Mesenteric fat pad (tissue), 1 donor: Measurements from ENCODE around the gene GMEB2. TPM values are rescaled to one million over a fixed set of nuclear protein-coding genes. Genes with fewer than 3 reads are reported as not detected.
"Not testable (repeated sequence)": the region's sequence is repeated elsewhere in the genome, so short reads cannot be mapped to it uniquely, and the experiment has no call there.

ENCODE experiments used
- DNase-seq: peaks from one replicate; pipeline ENCODE4 v3.0.0-alpha.2; 2020; ENCODE audit warnings: low spot score
- total RNA-seq: library from RNA; stranded (reverse); fragmentation: NEBNext Ultra II Directional; extraction: Animal tissue kit (Norgen Biotek cat#: 25700); gene quantifications from one replicate; pipeline ENCODE4 v1.2.1, GENCODE V29; 2021
- donor health status: DM: yes; HTN: yes; CAD: no.

The GMEB2 gene
- total RNA-seq, 1 donor from 2014 or later = 10.0 TPM

DNA sequence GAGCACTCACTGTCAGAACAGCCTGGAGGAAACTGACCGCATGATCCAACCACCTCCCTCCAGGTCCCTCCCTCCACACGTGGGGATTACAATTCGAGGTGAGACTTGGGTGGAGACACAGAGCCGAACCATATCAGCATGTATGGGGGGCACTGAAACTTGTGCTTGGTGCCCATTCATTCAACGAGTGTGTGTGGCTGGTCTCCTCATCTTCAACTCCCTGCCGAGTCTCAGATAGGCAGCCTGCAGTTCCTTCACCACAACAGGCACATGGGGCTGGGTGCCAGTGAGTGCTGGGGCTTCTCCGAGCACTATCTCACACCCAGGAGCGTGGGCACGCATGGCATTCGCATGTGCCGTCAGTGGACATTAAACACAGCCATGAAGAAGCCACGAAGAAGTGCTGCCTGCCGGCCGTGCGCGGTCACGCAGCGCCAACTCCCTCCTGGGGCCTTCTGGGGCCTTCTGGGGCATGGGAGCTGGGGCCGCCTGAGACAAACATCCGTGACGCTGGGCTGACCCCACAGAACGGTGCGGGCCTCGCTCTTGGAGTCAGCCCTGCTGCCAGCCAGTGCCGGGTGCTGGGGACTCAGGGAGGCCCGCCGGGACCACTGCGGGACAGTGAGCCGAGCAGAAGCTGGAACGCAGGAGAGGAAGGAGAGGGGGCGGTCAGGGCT is 30.5 kb upstream of the GMEB2 start:
- no peak for DNase-seq

DNA sequence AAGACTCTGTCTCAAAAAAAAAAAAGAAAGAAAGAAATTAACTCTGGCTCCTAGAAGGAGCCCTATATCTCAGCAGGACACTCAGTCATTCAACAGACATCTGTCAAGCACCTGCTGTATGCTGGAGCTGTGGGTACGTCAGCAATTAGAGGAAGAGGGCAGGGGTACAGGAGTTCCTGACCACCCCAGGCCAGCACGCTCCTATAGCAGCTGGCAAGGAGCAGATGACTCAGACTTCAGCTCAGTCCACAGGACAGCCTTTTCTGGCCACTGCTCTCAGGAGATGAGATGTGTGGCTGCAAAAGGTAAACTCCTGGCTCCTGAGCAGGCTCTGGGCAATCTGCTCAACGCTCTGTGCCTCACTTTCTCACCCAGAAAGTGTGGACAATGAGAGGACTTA is 29.6 kb upstream of the GMEB2 start:
- no peak for DNase-seq

DNA sequence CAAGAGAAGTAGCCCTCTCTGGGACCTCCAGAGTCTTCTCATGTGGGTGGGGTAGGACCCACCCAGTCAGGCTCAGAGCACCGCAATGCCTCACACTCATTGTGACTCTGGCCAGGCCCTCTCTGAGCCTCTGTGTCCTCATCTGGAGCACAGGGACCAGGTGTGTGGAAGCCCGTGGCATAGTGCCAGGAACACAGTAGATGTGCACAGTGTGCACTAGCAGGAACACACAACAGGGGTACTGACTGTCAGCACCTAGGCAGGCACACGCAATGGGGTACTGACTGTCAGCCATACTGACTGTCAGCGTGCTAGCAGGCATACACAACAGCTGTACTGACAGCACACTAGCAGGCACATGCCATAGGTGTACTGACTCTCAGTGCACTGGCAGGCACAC is 28.3 kb upstream of the GMEB2 start:
- no peak for DNase-seq

DNA sequence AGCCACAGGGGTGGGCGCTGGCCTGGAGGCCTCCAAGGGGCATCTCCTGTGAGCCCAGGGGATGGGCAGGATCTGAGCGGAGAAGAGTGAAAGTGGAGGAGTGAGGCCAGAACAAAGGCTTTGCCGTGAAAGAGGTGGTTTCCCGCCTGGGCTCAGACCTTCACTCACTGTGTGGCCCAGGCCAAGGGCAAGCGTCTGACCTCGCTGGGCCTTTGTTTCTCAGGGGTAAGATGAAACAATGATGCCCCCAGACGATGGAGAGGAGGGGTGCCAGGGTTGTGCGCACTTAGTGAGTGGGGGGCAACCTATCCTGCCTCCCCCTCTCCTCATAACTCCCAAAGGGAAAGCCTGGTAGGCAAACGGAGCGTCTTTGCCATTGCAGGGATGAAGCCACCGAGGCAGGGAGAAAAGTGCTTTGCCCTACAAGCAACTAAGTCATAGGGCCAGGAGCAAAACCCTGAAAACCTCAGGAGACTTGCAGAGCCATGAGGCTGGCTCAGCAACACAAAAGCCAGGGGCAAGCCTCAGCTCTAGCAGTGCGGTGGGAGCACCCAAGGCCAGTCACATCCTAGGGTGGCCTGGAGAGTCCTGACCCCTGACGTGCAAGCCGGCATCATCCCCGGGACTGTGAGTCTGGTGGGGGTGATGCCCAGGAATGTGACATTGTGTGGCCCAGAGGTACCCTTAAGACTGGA is 27.2 kb upstream of the GMEB2 start:
- DNase-seq = no peak

DNA sequence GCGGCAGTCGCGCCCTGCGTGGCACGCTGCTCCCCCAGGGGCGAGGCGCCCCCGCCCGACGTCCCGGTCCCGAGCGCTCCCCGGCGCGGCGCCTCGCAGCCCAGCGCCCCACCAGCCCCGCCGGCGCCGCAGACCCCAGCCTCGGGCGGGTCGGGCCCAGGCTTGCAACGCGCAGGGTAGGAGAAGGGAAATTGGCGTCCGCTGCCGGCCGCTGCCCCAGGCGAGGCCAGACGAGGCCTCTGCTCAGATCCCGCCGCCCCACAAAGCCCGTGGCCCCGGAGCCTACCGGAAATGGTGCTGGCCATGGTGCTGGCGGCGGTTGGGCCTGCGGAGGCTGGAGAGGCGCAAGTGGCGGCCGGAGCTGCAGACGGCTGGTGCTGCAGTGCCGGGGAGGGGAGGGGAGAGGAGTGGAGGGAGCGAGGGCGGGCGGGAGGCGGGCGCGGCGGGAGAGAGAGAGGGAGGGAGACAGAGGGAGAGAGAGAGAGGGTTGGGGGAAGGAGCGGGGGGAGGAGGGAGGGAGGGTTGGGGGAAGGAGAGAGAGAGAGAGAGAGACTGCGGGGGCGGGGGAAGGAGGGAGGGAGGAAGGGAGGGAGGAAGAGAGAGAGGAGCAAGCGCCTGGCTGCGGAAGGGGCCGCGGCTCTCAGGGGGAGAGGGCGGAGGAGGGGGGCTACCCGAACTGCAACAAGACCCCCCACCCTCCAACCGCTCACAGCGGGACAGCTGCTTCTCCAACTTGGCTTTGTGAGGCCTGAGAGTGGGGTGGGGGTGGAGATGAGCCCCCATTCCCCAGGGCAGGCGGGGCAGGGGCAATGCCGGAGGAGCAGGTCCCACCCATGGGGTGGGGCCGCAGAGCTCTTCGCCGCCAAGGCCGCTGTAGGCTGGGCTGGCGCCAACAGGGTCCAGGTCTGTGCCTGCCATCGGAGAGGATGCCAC is 26.4 kb upstream of the GMEB2 start, which contains the start of gene STMN3:
Gene STMN3, minus strand, starts transcription at position 384 of the 933 bp plus-strand sequence. Its CDS starts 79 bp downstream, at position 305.
- DNase-seq = peak; percentile 95

DNA sequence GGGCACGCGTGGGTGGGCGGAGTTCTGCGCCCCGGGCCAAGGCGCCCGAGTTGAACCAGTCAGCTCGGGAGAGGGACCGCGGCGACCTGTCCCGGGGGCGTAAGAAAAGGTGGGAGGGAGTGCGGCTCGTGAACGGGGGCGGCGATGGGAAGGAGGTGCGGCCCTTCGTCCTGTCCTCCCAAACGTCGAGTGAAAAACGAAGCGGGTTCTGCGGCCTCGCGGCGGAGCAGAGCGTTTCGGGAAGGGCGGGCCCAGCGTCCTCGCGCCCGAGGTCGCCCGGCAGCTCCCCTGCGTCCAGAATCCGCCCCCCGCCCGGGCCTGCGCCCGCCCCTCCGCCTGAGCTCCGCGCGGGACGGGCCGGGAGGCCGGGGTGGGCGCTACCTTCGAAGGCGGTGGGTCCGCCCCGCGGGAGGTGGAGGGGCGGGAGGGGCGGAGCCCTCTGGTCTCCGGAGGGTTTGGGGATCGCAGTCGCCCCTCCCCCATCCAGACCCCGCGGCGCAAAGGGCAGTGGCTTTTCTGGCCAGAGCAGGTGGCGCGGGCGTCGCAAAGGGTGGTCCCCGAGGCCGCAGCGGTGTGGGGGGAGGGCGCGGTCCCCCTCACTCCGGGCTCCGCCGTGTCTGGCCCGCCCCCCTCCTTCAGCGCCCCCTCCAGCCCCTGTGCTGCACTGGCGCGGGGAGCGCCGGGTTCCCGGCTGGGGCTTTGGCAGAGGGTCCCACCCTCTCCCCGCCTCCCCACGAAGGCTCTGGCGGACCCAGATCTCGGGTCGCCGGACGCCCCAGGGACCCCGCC is 25.5 kb upstream of the GMEB2 start:
- DNase-seq = no peak

DNA sequence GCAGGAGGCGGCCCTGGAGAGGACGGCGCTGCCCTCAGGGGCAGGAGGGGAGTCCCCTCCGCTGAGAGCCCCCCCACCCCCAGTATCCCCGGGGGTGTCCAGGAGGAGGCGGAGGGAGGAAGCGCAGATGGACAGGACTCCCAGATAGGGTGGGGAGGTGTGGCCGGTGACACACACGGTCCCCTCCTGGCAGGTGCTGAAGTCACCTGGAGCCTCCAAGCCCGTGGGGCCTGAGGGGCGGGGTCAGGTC is 25.0 kb upstream of the GMEB2 start:
- no peak for DNase-seq

DNA sequence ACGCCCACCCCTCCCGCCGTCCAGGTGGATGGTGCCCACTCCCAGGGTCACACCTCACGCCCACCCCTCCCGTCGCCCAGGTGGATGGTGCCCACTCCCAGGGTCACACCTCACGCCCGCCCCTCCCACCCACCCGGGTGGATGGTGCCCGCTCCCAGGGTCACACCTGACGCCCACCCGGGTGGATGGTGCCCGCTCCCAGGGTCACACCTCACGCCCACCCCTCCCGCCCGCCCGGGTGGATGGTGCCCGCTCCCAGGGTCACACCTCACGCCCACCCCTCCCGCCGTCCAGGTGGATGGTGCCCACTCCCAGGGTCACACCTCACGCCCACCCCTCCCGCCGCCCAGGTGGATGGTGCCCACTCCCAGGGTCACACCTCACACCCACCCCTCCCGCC is 23.6 kb upstream of the GMEB2 start:
- not testable (repeated sequence) for DNase-seq

DNA sequence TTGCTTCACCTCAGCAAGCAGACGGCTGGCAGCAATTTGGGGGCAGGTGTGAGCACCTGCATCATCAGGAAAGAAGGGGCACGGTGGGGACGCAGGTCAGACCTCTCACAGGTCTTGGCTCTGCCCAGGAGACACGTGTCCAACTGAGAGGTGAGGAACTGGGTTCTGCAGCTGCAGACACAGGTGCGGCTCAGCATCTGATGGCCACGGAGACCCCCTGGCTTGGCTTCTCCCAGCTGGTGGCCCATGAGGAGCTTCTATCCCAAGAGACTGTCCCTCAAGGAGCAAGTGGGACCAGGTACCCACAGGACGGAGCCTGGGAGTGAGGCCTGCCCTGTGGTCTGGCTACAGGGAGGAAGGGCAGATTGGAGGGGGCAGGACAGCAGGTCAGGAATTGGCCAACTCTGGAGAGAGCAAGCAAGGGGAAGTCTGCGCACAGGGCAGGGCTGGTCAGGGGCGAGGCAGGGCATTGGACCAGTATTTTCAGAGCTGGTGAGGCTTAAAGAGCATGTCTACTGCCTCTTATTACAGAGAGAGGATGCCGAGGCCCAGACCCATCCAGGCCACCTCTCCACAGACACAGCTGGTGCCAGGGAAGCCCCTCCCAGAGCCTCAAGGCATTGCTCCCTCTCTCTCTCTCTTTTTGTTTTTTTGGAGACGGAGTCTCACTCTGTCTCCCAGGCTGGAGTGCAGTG is 22.1 kb upstream of the GMEB2 start:
- DNase-seq = no peak

DNA sequence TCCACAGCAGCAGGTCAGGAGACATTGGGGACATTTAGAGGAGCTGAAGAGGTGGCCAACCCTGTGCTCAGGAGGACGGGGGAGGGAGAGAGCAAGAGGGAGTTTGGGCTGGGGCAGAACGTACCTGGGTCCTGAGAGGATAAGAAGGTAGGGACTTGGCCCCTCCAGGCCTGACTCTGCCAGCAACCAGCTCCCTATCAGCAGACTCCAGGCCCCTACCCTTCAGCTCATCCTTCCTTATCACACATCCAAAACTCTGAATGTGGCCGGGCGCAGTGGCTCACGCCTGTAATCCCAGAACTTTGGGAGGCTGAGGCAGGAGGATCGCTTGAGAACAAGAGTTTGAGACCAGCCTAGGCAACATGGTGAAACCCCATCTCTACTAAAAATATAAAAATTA is 21.3 kb upstream of the GMEB2 start:
- DNase-seq = no peak

DNA sequence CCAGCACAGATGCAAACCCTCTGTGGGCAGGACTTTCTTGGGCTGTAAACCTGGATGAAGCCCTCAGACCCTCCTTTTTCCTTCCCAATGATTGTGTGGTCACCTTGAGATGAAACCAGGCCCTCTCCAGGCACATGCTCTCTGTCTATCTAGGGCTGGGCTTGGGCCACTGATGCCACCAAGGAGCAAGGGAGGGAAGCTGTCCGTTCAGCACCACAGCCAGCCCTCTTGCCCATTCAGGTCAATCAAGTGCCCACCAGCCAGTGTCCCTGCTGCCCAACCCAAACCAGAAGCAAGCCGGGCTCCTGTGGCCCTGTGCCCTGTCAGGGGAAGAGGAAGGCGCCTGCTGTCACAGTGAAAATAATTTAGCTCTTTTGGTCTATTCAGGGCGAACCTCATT is 18.3 kb upstream of the GMEB2 start:
- no peak for DNase-seq

DNA sequence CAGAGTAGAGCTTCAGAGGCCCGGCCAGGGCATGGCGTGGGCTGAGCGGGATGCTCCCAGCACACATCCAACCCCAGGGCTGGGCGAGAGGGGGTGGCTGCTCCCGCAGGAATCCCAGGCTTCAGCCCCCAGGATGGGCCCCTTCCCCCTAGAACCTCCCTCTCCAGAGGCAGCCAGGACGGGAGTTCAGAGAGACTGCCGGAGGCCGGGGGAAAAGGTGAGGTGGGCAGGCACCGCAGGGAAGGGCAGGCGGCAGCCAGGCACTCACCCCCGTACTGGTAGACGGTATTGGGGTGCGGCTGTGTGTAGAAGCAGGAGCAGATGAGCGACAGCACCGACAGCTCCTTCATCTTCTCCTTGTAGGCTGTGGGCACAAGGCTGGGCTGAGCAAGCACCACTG is 17.0 kb upstream of the GMEB2 start:
- no peak for DNase-seq

DNA sequence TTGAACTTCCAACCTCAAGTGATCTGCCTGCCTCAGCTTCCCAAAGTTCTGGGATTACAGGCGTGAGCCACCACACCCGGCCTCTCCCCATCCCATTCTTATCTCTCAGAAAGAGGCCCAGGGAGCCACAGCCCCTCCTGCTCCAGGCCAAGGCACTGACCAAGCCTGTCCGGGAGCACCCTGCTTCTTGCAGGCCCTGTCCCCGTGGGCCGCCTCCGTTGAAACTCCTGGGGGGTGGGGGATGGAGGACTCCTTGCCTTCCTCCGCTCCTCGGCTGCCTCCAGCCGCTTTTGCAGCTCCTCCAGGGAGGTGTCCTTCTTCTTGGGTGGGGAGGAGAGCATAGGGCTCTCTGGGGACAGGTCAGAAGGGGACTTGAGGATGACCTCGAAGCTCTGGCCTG is 16.6 kb upstream of the GMEB2 start:
- DNase-seq = no peak

DNA sequence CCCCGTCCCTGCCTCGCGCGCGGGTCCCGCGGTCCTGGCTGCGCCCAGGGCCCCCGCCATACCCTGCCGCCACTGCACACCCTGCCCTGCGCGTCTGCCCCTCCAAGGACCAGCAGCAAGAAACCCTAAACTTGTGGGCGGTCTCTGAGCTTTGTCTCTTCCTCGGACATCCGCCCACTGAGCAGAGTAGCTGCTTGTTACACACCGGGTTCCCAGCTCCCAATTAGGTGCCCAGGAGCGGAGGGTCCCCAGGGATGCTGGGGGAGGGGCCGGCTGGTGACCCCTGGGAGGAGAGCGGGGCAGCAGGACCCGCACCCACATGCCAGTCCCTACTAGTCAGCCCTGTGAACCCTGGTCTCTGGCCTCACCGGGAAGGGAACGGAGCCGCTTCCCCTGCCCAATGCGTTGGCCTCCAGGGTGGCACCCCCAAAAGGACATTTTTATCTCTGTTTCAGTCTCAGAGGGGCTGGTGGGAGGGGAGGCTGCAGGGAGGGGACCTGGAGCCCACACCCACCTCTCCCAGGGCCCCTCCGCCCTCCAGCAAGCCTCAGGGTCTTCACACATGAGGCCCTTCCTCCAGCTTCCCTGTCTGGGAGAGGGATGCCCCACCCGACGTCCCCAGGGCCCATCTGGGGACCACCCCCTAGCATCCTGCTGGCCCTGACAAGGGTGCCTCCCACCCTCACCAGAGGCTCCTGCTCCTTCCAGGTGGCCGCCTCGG is 15.8 kb upstream of the GMEB2 start:
- DNase-seq = no peak

DNA sequence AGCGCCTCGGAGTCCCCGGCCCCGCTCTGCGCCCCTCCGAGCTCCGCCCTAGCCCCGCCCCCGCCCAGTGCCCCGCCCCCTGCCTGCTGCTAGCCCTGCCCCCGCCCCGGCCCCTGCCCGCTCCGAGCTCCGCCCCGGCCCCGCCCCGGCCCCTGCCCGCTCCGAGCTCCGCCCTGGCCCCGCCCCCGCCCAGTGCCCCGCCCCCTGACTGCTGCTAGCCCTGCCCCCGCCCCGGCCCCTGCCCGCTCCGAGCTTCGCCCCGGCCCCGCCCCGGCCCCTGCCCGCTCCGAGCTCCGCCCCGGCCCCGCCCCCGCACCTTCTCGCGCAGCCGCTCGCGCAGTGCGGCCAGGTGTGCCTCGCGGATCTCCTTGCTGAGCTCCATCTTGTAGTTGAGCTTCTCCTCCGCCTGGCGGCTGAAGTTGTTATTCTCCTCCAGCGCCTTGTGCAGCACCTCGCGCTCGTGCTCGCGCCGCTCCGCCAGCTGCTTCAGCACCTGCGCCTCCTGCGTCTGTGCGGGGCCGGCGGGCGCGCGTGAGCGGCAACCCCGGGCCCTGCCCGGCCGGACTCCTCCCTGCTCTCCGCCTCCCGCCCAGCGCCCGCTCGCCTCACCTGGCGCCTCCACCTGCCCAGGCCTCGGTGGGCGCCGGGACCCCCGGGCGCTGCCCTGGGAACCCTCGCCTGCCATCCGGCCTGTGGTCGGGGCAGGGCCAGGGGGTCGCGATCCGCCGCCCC is 15.1 kb upstream of the GMEB2 start:
- peak; percentile 95 for DNase-seq

DNA sequence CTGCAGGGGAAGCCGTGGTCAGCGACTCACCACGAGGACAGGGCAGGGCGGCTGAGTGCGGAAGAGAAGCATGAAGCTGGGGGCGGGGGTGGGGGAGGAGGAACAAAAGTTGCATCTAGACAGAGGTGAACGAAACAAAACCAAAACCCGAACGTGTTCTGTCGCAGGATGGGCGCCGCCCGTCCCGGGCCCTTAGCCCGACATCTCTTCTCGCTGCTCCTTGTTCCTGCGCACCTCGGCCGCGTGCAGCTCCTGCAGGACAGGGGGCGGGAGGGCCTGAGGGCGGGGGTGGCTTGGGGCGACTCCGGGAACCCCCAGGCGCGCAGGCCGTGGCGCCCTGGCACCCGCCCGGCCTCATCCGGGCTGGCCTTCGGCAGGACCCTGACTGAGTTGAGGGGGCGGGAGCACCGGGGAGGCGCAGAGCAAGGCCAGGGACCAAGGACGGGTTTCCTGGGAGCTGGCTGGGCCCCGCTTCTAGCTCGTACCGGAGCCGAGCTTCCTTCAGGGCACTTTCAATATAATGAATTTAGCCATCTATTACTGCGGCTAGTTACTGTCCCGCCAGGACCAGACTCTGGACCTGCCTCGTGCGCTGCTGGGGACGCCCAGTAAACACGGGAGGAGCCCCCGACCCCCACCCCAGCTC is 14.4 kb upstream of the GMEB2 start:
- no peak for DNase-seq

DNA sequence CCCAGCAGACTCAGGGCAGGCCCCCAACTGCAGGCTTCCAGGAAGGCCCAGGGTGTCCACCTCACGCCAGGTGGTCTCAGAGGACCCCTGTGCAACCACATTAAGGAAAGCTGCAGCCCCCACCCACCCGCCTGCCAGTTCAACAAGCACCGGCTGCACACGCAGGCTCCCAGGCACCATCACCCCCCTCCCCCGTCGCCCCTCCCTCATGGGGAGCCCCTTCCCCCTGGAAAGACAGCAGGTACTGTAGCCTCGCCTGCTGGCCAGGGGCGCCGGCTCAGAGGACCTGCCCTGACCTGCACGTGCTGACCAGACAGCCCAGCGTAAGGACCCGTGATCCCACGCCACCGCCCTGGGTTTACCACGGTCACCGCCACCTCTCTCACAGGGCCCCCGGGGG is 13.8 kb upstream of the GMEB2 start:
- not testable (repeated sequence) for DNase-seq

DNA sequence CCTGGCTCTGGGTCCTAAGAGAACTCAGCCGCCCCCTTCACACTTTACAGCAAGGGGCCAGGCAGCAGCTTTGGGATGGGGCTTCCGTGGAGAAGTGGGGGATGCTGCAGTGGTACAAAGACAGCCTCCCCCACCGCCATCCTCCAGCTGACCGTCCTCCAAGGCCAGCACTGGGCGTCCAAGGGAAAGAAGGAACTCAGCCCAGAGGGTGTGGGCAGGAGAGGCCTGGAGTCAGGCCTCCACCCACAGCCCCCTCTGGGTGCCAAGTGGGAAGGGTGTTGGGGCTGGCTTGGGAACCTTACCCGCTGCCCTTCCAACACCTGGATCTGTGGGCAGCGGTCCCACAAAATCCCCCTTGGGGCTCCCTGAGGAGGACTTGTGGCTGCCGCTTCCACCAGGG is 13.2 kb upstream of the GMEB2 start:
- no peak for DNase-seq
